ENCODE data around the gene SECISBP2L. TPM values are rescaled to one million over a fixed set of nuclear protein-coding genes. Genes with fewer than 3 reads are reported as not detected.

The SECISBP2L gene
- total RNA-seq, 1 experiment from 2014 or later, result 33.2 TPM

- Histone ChIP-seq H3K9me2 (ENCODE audit: insufficient read depth) (no peaks in the 10 kb centered on the region), H3F3A (ENCODE audit: insufficient read depth, low read depth) (no peaks in the 10 kb centered on the region), H3K4me2 (no peak overlapping the region), H2AFZ (no peak overlapping the region), H3K27me3 (ENCODE audit: insufficient read depth, low read depth) (no peaks in the 10 kb centered on the region), H3K9me3 (ENCODE audit: insufficient read depth, low read depth) (no peaks in the 10 kb centered on the region), H3K4me1 (replicated peaks; ENCODE audit: insufficient read depth) (0 out of 2 replicates have a peak, but pooled peaks cover under 1% of the 10 kb centered on the region), H3K36me3 (ENCODE audit: low read depth) (no peaks in the 10 kb centered on the region), H4K20me1 (ENCODE audit: insufficient read depth) (no peaks in the 10 kb centered on the region), H3K4me3 (no peak overlapping the region), H3K27ac (no peak overlapping the region), H3K79me2 (ENCODE audit: low read depth) (no peaks in the 10 kb centered on the region)
- intact Hi-C loops (cut with micrococcal nuclease; ENCODE audit: unreplicated experiment), result no loop called here
- ChIA-PET CTCF (no interaction called here), POLR2A (ENCODE audit: unreplicated experiment) (no interaction called here)
- DNase-seq, result no peak
- TF ChIP-seq CTCF (conservative IDR thresholded peaks at IDR 0.05) (no peak), EZH2 (IDR thresholded peaks at IDR 0.05; ENCODE audit: low read depth) (no peak)
- no TSS peak for BruUV-seq (replicated peaks)
These were observed 53.7 kb downstream of the SECISBP2L start for GRCh38 chr15:48992545-48992944.

GRCh38 chr15:48992096-48992495 is 54.1 kb downstream of the SECISBP2L start:
- no peaks in the 10 kb centered on the region for H3K27me3 ChIP-seq (ENCODE audit: insufficient read depth, low read depth)
- ChIA-PET POLR2A (ENCODE audit: unreplicated experiment) (no interaction called here), CTCF (no interaction called here)
- intact Hi-C loops (cut with micrococcal nuclease; ENCODE audit: unreplicated experiment), result no loop called here
- no peak overlapping the region for H3K27ac ChIP-seq
- no peak for DNase-seq
- no peaks in the 10 kb centered on the region for H3K9me2 ChIP-seq (ENCODE audit: insufficient read depth)
- H3K4me1 ChIP-seq (replicated peaks; ENCODE audit: insufficient read depth), result 0 out of 2 replicates have a peak, but pooled peaks cover 4% of the 10 kb centered on the region
- H2AFZ ChIP-seq, result no peak overlapping the region
- no peaks in the 10 kb centered on the region for H3K36me3 ChIP-seq (ENCODE audit: low read depth)
- TF ChIP-seq EZH2 (IDR thresholded peaks at IDR 0.05; ENCODE audit: low read depth) (no peak), CTCF (conservative IDR thresholded peaks at IDR 0.05) (no peak)
- no peak overlapping the region for H3K4me2 ChIP-seq
- H3F3A ChIP-seq (ENCODE audit: insufficient read depth, low read depth), result no peaks in the 10 kb centered on the region
- no peaks in the 10 kb centered on the region for H4K20me1 ChIP-seq (ENCODE audit: insufficient read depth)
- no peaks in the 10 kb centered on the region for H3K79me2 ChIP-seq (ENCODE audit: low read depth)
- BruUV-seq (replicated peaks), result no TSS peak
- H3K9me3 ChIP-seq (ENCODE audit: insufficient read depth, low read depth), result no peaks in the 10 kb centered on the region
- no peak overlapping the region for H3K4me3 ChIP-seq

DNA sequence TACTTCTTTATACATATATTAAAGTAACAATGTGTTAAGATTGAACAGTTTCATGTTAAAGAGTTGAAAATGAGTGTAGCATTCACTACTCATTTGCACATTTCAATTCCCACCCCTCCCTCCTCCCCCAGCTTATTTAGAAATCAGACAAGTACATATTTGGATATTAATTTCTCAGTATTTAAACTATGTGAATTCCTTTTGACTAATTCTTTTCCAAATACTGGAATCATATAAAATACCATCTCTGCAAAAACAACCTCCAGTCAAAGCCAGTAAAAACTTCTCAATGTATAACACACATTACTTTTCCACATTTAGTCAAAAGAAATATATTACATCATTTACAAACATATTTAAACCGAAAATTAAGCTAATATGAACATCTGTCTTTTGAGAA is 57.1 kb downstream of the SECISBP2L start:
- CTCF ChIA-PET, result no interaction called here
- Histone ChIP-seq H2AFZ (no peak overlapping the region), H3K79me2 (ENCODE audit: low read depth) (no peaks in the 10 kb centered on the region), H3K36me3 (ENCODE audit: low read depth) (no peaks in the 10 kb centered on the region), H3F3A (ENCODE audit: insufficient read depth, low read depth) (no peaks in the 10 kb centered on the region), H3K9me2 (ENCODE audit: insufficient read depth) (no peaks in the 10 kb centered on the region), H3K27ac (no peak overlapping the region), H3K4me1 (replicated peaks; ENCODE audit: insufficient read depth) (0 out of 2 replicates have a peak, but pooled peaks cover 4% of the 10 kb centered on the region), H3K27me3 (ENCODE audit: insufficient read depth, low read depth) (no peaks in the 10 kb centered on the region), H3K4me3 (no peak overlapping the region), H3K4me2 (no peak overlapping the region), H3K9me3 (ENCODE audit: insufficient read depth, low read depth) (no peaks in the 10 kb centered on the region), H4K20me1 (ENCODE audit: insufficient read depth) (no peaks in the 10 kb centered on the region)
- BruUV-seq (replicated peaks), result no TSS peak
- no peak for TF ChIP-seq EZH2 (IDR thresholded peaks at IDR 0.05; ENCODE audit: low read depth)
- TF ChIP-seq CTCF (conservative IDR thresholded peaks at IDR 0.05), result no peak
- DNase-seq, result no peak
- POLR2A ChIA-PET (ENCODE audit: unreplicated experiment), result no interaction called here
- intact Hi-C loops (cut with micrococcal nuclease; ENCODE audit: unreplicated experiment), result no loop called here
